Amniotic stem cell (primary cell): Measurements from ENCODE around the gene TRIM7.
"Not testable (repeated sequence)": the region's sequence is repeated elsewhere in the genome, so short reads cannot be mapped to it uniquely, and the experiment has no call there.

Experiments
- DNase-seq: peaks from one replicate; lab custom pipeline; 2025; lab: John Stamatoyannopoulos, UW

TRIM7 gene

DNA sequence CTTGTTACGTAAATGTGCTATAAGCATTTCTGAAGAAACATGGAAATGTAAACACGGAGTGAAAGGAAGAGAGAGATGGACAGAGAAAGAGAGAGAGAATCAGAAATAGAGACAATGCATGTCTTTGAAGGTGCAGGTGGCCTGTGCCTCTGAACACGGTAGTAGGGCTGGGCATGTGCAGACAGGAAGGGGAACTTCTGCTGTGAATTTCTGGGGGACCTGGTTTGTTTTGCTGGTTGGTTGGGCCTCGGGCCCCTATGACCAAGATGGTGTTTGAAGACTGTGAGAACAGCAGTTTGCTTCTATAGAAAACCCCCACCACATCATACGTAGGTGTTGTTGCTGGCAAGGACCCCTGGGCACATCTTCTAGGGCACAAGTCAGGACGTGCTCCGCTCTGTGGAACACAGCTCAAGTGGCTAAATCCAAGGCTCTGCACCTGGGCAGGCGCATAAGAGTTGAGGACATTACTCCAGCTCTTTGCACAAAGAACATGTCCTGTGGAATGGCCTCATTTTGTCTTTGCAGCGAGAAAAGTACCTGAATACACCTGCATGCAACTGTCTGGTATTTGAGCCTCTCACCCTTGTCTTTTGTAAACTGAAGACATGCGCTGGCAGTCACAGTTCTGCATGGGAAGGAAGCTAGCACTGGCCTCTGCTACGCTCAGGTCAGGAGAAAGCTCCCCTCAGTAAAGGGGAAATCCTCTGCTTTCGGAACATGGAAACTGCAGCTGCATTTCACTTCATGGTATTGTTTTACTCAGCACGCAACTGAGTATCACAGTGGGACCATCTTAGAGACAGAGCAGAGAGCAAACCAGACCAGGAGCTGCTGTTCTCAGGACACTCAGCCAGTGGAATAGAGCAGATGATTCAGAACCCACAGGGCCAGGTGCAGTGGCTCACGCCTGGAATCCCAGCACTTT is 54.9 kb downstream of the TRIM7 start:
- no peak for DNase-seq

DNA sequence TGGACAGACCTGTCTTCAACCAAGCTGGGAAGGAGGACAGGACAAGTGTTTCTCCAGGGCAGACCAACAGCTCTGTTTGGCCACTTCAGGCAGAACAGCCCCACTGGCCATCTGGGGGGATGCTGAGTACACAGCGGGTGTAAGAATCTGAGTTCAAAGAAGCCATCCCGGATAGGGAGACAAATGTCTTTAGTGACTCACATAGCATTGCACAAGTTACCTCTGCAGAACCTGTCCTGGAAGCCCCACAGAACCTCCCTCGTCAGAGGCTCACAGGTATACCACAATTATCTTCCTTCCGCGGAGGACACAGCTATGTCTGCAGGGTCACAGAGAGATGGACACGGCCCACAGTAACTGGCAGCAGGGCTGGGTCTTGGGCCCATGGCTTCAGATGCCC is 55.6 kb downstream of the TRIM7 start:
- no peak for DNase-seq

DNA sequence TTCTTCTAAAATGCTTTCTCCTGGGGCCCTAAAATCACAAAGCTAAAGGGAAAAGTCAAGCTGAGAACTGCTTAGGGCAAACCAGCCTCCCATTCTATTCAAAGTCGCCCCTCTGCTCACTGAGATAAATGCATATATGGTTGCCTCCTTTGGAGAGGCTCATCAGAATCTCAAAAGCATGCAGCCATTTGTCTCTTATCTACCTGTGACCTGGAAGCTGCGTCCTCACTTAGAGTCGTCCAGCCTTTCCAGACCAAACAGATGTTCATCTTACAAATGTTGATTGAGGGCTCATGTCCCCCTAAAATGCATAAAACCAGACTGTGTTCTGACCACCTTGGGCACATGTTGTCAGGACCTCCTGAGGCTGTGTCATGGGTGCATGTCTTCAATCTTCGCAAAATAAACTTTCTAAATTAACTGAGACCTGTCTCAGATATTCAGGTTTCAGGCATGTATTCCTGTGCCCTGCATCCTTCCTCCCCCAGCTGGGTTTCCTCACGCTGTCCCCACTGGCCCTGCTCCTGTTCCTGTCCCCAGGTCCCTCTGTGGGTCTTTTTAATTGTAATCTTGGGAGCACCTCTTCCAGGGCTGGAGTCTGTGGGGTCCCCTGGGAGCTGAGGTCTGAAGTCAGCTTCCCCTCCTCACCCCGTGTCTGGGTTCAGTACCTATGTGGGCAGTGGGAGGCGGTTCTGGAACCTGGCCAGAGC is 57.9 kb downstream of the TRIM7 start, which contains the start of gene OR2V2:
Gene OR2V2 (plus strand): TSS at position 660 of the 710 bp plus-strand sequence. CDS start 7,357 bp downstream, outside the sequence.
- not testable (repeated sequence) for DNase-seq

DNA sequence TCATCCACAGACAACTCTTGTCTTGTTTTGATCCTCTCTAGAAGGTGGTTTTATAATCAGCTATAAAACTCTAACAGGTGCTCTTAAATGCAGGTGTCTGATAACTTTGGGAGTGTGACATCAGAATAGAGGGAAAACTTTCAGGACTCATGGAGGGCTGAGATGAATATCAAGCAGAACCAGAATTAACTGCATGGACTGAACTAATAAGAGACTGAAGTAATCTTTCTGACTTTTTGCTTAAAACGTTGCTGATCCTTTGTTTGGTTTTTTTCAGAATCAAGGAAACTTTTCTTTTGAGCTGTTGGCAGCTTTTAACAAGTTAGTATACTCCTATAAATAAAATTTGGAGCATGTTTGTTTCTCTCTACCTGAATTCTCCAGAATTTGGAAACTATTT is 59.9 kb downstream of the TRIM7 start:
- no peak for DNase-seq
